Hippocampal formation (tissue), 2 donors: ENCODE measurements around the gene RAB35.

Experiments
- DNase-seq, 2 donors: peaks; one replicate each; lab custom pipeline; 2025; lab: John Stamatoyannopoulos, UW

RAB35 gene

DNA sequence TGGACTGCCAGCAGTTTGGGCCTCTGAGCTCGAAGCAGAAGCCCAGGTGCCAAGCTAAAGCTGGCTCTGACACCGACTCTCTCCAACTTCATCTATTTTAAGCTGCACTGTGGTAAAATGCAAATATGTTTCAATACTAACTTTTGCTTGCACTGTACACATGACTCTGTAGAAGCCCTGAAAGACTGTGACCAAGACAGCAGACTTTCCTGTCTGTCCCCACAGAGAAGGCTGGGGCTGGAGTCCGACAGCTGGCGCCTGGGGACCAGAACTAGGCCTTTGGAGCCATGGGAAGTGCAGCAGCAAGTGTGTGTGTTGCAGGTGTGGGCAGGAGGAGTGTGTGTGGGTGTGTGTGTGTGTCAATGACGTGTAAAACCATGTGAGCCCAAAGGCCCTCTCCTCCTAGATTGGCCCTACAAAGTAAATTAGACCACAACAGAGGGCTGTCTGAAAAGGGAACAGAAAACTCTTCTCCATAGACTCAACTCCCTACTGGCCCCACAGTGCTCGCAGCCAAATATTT is 16.4 kb upstream of the RAB35 start:
- no peak for DNase-seq

DNA sequence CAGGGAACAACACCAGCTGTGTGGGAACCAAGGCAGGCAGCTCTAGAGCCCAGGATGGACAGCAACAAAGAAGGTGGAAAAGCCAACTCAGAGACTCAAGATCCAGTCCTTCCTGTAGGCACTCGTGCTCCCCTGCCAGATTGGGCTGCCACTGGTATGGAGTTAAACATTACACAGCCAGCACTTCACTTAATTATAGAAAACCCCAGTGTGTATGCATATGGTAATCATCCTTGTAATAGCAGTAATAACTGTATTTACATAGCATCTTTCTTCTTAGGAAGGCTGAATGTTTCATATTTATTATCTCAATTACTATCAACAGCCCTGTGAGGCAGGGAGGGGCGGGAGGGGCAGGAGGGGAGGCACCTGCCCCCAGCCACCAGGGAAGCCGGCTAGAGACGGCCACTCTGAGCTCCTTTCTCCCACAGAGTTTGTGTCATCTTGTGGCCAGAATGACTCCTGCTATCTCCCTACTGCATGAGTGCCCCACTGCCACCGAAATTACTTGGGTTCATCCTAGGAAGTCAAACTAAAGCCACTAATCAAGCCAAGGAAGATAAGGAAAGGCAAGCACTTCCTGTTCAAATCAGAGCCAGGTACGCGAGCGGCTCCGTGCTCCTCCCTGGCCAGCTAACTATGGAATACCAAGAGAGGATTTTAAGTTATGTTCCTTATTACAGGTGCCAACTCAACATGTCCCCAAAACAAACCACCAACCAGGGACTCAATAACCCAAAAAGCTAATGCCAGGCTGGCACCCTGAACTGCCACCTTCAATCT is 15.7 kb upstream of the RAB35 start:
- no peak for DNase-seq

- DNase-seq = no peak
These were observed 14.6 kb upstream of the RAB35 start for GRCh38 chr12:120131116-120131515.

DNA sequence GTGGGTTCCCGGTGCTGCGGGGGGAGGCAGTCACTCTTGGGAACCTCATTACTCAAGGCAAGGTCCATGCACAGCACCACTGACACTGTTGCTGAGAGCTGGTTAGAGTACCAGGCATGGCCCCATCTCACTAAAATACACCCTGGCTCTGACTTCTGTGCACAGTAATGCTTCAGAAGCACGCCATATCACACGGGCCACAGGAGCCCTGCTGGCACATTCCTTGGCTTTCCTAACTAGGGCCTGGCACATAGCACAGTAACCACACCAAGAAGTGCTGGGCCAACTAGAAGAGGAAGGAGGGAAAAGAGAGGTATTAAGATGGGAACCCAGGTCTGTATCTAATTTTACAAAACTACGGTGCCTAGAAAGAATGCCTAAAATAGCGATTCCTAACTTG is 13.5 kb upstream of the RAB35 start:
- no peak for DNase-seq

DNA sequence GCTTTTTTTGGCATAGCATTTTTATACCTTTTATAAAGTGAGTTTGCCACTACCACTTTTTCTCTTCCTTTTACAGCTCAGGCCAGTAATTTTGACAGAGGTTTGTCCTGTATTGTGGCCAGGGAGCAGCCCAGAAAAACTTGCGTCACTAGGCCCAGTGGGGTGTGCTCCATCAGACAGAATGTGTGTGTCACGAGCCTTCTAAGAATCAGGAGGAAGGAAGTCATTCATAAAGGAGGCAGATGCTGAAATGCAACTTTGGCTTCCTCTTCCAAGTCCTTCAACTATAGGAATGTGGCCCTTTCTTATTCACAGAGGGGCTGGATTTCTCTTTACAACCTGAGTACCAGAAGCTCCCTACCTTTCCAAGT is 10.1 kb upstream of the RAB35 start:
- DNase-seq = no peak

DNA sequence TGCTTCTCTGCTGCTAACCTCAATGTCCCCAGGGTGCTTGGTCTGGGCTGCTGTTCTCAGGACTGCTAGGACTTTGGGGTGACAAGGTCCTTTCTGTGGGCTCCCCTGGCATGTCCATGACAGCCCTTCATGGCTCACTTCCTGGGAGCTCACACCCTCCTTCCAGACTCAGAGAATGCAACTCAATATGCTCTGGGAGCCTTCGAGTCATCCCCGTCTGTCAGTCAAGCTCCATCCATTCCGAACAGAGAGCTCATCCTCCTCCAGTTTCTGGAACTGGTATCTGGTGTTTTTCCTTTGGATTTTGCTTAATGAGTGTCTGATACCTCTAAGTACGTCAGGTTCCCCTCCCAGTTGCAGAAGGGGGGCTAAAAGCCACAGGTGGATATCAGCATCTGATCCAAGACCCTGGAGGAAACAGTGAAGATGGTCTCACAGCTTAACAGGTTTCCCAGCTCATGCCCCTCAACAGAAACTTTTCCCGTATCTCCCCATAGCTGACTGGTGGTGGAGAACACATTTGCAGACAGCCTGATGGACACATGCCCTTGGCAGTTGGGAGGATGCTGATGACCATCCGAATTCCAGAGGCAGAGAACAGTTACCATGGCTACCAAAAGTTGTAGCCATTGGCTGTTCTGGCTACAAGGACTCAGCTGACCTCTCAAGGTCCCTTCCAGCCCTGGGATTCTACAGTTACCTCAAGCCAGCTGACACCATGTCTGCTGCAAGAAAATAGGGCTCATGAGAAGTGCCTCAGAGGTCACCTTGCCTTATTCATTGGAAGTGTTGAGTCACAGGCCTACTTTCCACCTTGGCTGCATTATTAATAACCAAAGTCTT is 9.5 kb upstream of the RAB35 start:
- no peak for DNase-seq

DNA sequence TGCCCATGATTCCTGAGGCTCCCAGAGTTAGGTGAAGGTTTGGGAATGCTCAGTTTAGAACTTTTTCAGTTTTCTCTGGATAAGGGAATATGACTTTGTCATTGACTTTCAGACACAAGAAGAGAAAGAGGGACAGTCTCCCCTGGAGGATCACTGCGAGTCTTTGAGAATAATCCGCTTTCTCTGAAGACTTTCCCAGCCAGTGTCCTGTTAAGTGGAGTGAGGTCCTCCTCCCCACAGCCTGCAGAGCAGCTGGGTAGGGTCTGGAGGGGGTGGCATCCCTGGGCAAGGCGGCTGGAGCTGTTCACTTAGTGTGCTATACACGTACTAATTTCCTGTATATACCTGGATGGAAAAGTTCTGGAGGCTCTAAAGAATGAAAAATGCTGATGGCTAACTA is 8.5 kb upstream of the RAB35 start:
- DNase-seq = no peak

GRCh38 chr12:120121766-120122293 is 5.3 kb upstream of the RAB35 start:
- DNase-seq = no peak

- no peak for DNase-seq
These were observed 4.8 kb upstream of the RAB35 start for GRCh38 chr12:120121343-120121742.

- DNase-seq = no peak
These were observed 2.9 kb upstream of the RAB35 start for GRCh38 chr12:120119271-120119973.

- DNase-seq = no peak
These were observed 1.9 kb upstream of the RAB35 start for GRCh38 chr12:120118321-120119061.

DNA sequence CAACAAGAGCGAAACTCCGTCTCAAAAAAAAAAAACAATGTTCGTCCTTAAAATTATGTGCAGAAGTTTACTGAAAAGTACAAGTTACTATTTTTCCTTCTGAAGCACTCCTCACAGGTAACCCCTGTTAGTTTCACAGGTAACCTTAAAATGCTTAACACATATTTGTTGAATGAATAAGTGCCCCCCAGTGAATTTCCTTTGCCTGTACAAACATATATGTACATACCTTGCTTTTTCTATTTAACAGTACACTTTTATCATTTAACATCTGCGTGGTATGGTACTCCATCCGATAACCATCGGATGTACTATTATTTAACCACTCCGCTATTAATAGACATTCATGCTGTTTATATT is 1.4 kb upstream of the RAB35 start:
- DNase-seq = no peak

DNA sequence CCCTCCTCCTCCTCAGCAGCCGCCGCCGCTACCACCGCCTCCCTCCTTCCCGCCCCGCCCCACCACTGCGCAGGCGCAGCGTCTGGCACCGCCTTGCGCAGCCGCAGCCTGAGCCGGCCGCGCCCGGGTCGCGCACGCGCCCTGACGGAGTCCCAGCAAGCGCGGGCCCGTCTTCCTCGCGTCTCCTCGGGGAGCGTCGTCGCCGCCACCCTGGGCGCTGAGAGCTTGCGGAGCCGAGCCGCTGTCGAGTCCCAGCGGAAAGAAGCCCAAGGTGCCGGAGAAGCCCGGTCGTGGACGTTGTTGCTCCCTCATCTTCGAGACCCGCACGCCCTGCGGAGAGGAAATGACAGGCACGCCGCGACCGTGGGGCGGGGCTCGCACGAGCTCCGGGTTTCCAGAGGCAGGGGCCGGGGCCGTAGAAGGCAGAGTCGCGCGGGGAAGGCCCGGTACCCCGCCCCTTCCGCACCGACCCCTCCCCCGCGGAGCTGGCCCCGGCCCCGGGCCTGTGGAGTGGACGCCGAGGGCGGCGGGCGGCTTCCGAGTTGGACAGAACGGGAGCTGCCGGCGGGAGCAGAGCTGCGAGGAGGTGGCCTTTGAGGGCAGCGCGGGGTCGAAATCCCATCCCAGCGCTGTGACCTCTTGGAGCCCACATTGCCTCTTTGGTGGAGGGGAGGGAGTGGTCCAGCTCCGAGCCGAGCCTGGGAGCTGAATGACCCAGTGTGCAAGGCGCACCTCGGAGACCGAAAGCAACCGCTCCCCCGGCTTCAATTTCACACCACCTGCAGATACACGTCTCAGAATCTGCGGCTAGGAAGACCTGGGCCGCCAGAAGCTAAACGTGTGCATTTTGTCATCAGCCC is 469 bp upstream of the RAB35 start:
- DNase-seq = peak; percentile 86 to 94

GRCh38 chr12:120115692-120116440 is 687 bp downstream of the RAB35 start:
- DNase-seq = no peak

DNA sequence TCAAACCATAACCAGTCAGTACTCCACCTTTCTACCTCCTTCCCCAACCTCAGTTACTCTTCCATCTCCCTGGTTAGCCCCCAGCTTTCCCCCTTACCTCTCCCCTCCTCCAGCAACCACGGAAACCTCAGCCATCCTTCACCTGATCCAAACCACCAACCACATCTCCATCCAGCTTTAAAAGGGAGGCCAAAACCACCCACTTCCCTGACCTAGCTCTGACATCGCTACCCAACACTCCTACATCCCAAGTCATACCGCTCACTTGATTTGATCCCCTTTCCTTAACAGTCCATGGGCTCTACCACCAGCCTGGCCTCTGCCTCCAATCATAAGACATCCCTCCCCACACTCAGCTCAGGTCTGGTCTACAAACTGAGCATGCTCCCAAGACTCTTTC is 1.5 kb downstream of the RAB35 start:
- no peak for DNase-seq

DNA sequence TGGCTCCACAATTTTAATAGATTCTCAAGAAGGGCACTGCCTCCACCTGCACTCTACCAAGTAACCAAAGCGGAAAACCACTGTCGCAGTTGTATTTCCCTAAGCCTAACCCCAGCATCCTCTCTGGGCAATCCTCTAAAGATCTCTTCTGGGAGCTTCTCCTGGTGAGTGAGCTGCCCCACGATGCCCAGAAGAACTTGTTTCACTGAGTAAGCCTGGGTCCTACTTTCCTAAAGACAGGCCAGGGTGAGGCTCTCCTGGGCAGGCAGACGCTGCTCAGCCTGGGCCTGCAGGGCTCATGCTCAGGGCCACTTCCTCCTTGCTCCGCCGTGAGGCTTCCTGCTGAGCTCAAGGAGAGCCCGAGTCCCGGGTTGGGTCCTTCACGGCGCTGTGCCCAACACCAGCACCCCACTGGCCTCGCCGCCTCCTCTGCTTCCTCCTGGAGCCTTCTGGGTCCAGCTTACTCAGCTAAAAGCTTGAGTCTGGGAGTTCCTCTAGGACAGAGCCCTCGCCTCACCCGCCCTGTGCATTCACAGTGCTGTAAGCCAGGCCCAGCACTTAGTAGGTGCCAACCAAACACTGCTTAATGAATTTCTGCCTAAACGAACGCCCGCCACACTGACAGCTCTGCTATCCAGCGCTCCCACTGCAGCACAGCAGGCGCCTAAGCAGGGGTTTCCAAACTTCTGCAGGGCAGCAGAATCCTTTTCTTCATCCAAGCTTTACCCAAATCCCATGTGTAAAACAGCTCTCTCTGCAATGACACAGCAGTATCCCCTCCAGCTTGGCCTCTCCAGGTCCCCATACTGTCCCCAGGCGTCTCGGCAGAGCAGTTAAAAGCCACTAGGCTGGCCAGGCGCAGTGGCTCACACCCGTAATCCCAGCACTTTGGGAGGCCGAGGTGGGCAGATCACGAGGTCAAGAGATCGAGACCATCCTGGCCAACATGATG is 5.7 kb downstream of the RAB35 start:
- DNase-seq = peak in 1 of 2 donors; percentile 45

GRCh38 chr12:120109570-120110267 is 6.8 kb downstream of the RAB35 start:
- DNase-seq = no peak

- no peak for DNase-seq
These were observed 10.4 kb downstream of the RAB35 start for GRCh38 chr12:120106151-120106550.
